Loucy (cell line): ENCODE measurements around the gene RND1.
"Not testable (repeated sequence)": the region's sequence is repeated elsewhere in the genome, so short reads cannot be mapped to it uniquely, and the experiment has no call there.

Experiments used
- H2AFZ ChIP-seq: fragments of 200-600 bp; sonication (generic); 2 replicates; pipeline ENCODE4 v1.6.0; 2016; ENCODE audit warnings: antibody characterized with exemption, mild to moderate bottlenecking, low read length, moderate library complexity
- H3F3A ChIP-seq: fragments of 200-600 bp; 2 replicates; pipeline ENCODE4 v1.6.0; 2016; ENCODE audit warnings: antibody characterized with exemption, low read depth, mild to moderate bottlenecking
- H3K27me3 ChIP-seq: fragments of 200-600 bp; sonication (generic); 2 replicates; pipeline ENCODE4 v1.6.1; 2014; ENCODE audit warnings: low read length, mild to moderate bottlenecking; ENCODE audit not compliant: insufficient read depth, poor library complexity, severe bottlenecking
- H3K36me3 ChIP-seq: fragments of 200-600 bp; sonication (generic); 2 replicates; pipeline ENCODE4 v1.6.1; 2016; ENCODE audit warnings: low read length; ENCODE audit not compliant: insufficient read depth
- H3K4me1 ChIP-seq: fragments of 200-600 bp; sonication (generic); 2 replicates; pipeline ENCODE4 v1.5.1; 2014; ENCODE audit warnings: low read length, mild to moderate bottlenecking; ENCODE audit not compliant: insufficient read depth, poor library complexity, severe bottlenecking
- H3K4me2 ChIP-seq: fragments of 200-600 bp; sonication (generic); 2 replicates; pipeline ENCODE4 v1.6.0; 2014; ENCODE audit warnings: antibody characterized with exemption, low read length, low read depth, mild to moderate bottlenecking; ENCODE audit not compliant: poor library complexity, severe bottlenecking
- H3K4me3 ChIP-seq: fragments of 200-600 bp; sonication (generic); 2 replicates; pipeline ENCODE4 v1.5.1; 2014; ENCODE audit warnings: low read length, mild to moderate bottlenecking, mixed read lengths; ENCODE audit not compliant: poor library complexity, severe bottlenecking
- H3K79me2 ChIP-seq: fragments of 200-600 bp; sonication (generic); 2 replicates; pipeline ENCODE4 v1.6.1; 2014; ENCODE audit warnings: low read length; ENCODE audit not compliant: insufficient read depth
- H3K9ac ChIP-seq: fragments of 200-600 bp; sonication (generic); 2 replicates; pipeline ENCODE4 v1.6.0; 2014; ENCODE audit warnings: mild to moderate bottlenecking, low read depth, low read length, moderate library complexity; ENCODE audit not compliant: poor library complexity, severe bottlenecking
- H3K9me2 ChIP-seq: fragments of 200-600 bp; sonication (generic); replicated peaks from 2 replicates; pipeline ENCODE4 v1.6.1; 2016; ENCODE audit warnings: low read depth, low read length, mixed read lengths
- H3K9me3 ChIP-seq: fragments of 200-600 bp; sonication (generic); 2 replicates; pipeline ENCODE4 v1.6.1; 2014; ENCODE audit warnings: mild to moderate bottlenecking, antibody characterized with exemption, low read length, low read depth; ENCODE audit not compliant: insufficient read depth
- H4K20me1 ChIP-seq: fragments of 200-600 bp; sonication (generic); 2 replicates; pipeline ENCODE4 v1.6.0; 2014; ENCODE audit warnings: antibody characterized with exemption, low read length, mild to moderate bottlenecking; ENCODE audit not compliant: insufficient read depth, poor library complexity, severe bottlenecking
- CTCF ChIP-seq: fragments of 200-600 bp; sonication (generic); conservative IDR thresholded peaks from 2 replicates; pipeline ENCODE4 v1.5.1; 2014; ENCODE audit warnings: mild to moderate bottlenecking, antibody characterized with exemption, low read length
- EZH2phosphoT487 ChIP-seq: fragments of 200-600 bp; IDR thresholded peaks from 2 replicates; pipeline ENCODE4 v1.6.1; 2018; ENCODE audit warnings: antibody characterized with exemption, mild to moderate bottlenecking, moderate library complexity, borderline replicate concordance

RND1 gene

GRCh38 chr12:48878548-48878947, 12.9 kb upstream of the RND1 start:
- Histone ChIP-seq H3K9me3 (no peaks in the 10 kb centered on the region), H3K79me2 (no peaks in the 10 kb centered on the region), H3K27me3 (no peaks in the 10 kb centered on the region), H3K9ac (no peak overlapping the region), H2AFZ (no peak overlapping the region), H3K4me2 (no peak overlapping the region), H3K36me3 (no peaks in the 10 kb centered on the region), H3F3A (no peaks in the 10 kb centered on the region), H3K4me3 (no peak overlapping the region), H3K4me1 (no peaks in the 10 kb centered on the region), H3K9me2 (no peaks in the 10 kb centered on the region), H4K20me1 (no peaks in the 10 kb centered on the region)
- TF ChIP-seq EZH2phosphoT487 = no peak

GRCh38 chr12:48875944-48876515, 10.4 kb upstream of the RND1 start:
- Histone ChIP-seq H4K20me1 (no peaks in the 10 kb centered on the region), H3K4me2 (no peak overlapping the region), H3K9me2 (no peaks in the 10 kb centered on the region), H3K27me3 (no peaks in the 10 kb centered on the region), H3K4me1 (no peaks in the 10 kb centered on the region), H3K9ac (no peak overlapping the region), H3K4me3 (no peak overlapping the region), H2AFZ (no peak overlapping the region), H3F3A (no peaks in the 10 kb centered on the region), H3K36me3 (no peaks in the 10 kb centered on the region), H3K79me2 (no peaks in the 10 kb centered on the region), H3K9me3 (no peaks in the 10 kb centered on the region)
- TF ChIP-seq EZH2phosphoT487 (no peak), CTCF (no peak)

GRCh38 chr12:48873534-48873933, 7.9 kb upstream of the RND1 start:
- H3K36me3 ChIP-seq, H3F3A ChIP-seq, H3K4me1 ChIP-seq, H3K9me3 ChIP-seq, H3K79me2 ChIP-seq, H3K4me3 ChIP-seq, H4K20me1 ChIP-seq, H3K9ac ChIP-seq, H3K9me2 ChIP-seq, H3K27me3 ChIP-seq, H2AFZ ChIP-seq, H3K4me2 ChIP-seq: not testable (repeated sequence)

GRCh38 chr12:48873096-48873495, 7.4 kb upstream of the RND1 start:
- Histone ChIP-seq H4K20me1 (no peaks in the 10 kb centered on the region), H3K4me3 (no peak overlapping the region), H3K36me3 (no peaks in the 10 kb centered on the region), H3K4me2 (no peak overlapping the region), H3K9ac (no peak overlapping the region), H3K27me3 (no peaks in the 10 kb centered on the region), H3F3A (no peaks in the 10 kb centered on the region), H3K9me3 (no peaks in the 10 kb centered on the region), H3K79me2 (no peaks in the 10 kb centered on the region), H2AFZ (no peak overlapping the region), H3K4me1 (no peaks in the 10 kb centered on the region), H3K9me2 (no peaks in the 10 kb centered on the region)
- no peak for TF ChIP-seq CTCF
